GM12878 (cell line): ENCODE measurements around the gene ATG5. TPM values are rescaled to one million over a fixed set of nuclear protein-coding genes. Genes with fewer than 3 reads are reported as not detected.
A peak's percentile ranks its signal among the peaks of the same experiment; 100 is the strongest.

Source experiments
- ATAC-seq: fragments of 200-7000 bp; cut with Tn5 transposase; 3 replicates; pipeline ENCODE4 v1.9.1; 2020; ENCODE audit warnings: mild to moderate bottlenecking, moderate library complexity
- BruUV-seq: library from RNA; stranded (reverse); fragments of 400-500 nt; replicated peaks from 2 replicates; lab custom pipeline; 2021; lab: Mats Ljungman, UMichigan
- CTCF ChIA-PET: fragments of 300-600 bp; sonication (Branson Sonifier 250); formaldehyde crosslinking; extraction: SDS; loops from one replicate; lab custom pipeline; 2021; ENCODE audit warnings: inconsistent platforms; lab: Yijun Ruan, JAX
- POLR2A ChIA-PET: fragments of 350-600 bp; formaldehyde crosslinking; extraction: SDS; loops from one replicate; lab custom pipeline; 2021; ENCODE audit warnings: inconsistent platforms; lab: Charles Lee
- RAD21 ChIA-PET: fragments of 300-600 bp; sonication (Branson Sonifier 250); formaldehyde crosslinking; loops from one replicate; lab custom pipeline; 2023; ENCODE audit warnings: antibody characterized with exemption; ENCODE audit not compliant: unreplicated experiment; lab: Charles Lee
- SMC1A ChIA-PET: fragments of 300-600 bp; sonication (Branson Sonifier 250); formaldehyde crosslinking; loops from one replicate; lab custom pipeline; 2023; ENCODE audit not compliant: unreplicated experiment, uncharacterized antibody; lab: Charles Lee
- DNase-seq: peaks from one replicate; pipeline ENCODE4 v3.0.0-alpha.2; 2011; ENCODE audit warnings: low read depth, low spot score
- FAIRE-seq: peaks from 3 replicates; lab custom pipeline; 2011; peaks lifted over from hg19 to GRCh38; lab: Jason Lieb, UNC
- H2AFZ ChIP-seq: 2 replicates; pipeline ENCODE4 v1.6.0; 2011; ENCODE audit warnings: low read depth, low read length, control low read depth; ENCODE audit not compliant: control insufficient read depth
- H3K27ac ChIP-seq: 2 replicates; pipeline ENCODE4 v1.5.1; 2011; ENCODE audit warnings: control low read depth; ENCODE audit not compliant: control insufficient read depth, insufficient read depth
- H3K27me3 ChIP-seq, 2 experiments: replicated peaks in 1 of 2; 2 replicates each; pipeline versions ENCODE4 v1.6.0 to v1.6.1; 2011; ENCODE audit warnings: low read length in 1 of 2; ENCODE audit not compliant: control insufficient read depth in 2 of 2, insufficient read depth in 2 of 2
- H3K36me3 ChIP-seq, 2 experiments: 2 replicates each; pipeline ENCODE4 v1.5.1; 2011; ENCODE audit warnings: low read length in 1 of 2; ENCODE audit not compliant: control insufficient read depth in 2 of 2, insufficient read depth in 2 of 2
- H3K4me1 ChIP-seq: 2 replicates; pipeline ENCODE4 v1.6.1; 2011; ENCODE audit warnings: mild to moderate bottlenecking, low read length, moderate library complexity, mixed read lengths; ENCODE audit not compliant: control insufficient read depth, insufficient read depth
- H3K4me2 ChIP-seq: 2 replicates; pipeline ENCODE4 v1.6.0; 2011; ENCODE audit warnings: control low read depth; ENCODE audit not compliant: control insufficient read depth, insufficient read depth
- H3K4me3 ChIP-seq: fragments of 200-600 bp; sonication (generic); 2 replicates; pipeline ENCODE4 v1.5.1; 2016
- H3K79me2 ChIP-seq: 2 replicates; pipeline ENCODE4 v1.6.0; 2011; ENCODE audit warnings: low read length; ENCODE audit not compliant: control insufficient read depth, insufficient read depth
- H3K9ac ChIP-seq: 2 replicates; pipeline ENCODE4 v1.8.0; 2011; ENCODE audit warnings: low read length, control low read depth, mixed read lengths; ENCODE audit not compliant: control insufficient read depth, insufficient read depth
- H3K9me3 ChIP-seq: replicated peaks from 3 replicates; pipeline ENCODE4 v1.5.1; 2011; ENCODE audit warnings: mild to moderate bottlenecking, low read length; ENCODE audit not compliant: control insufficient read depth, insufficient read depth
- H4K20me1 ChIP-seq: 2 replicates; pipeline ENCODE4 v1.6.0; 2011; ENCODE audit not compliant: control insufficient read depth, insufficient read depth
- BCL11A ChIP-seq: IDR thresholded peaks from 2 replicates; pipeline ENCODE4 v1.6.1; 2011; ENCODE audit warnings: low read depth, low read length
- BRCA1 ChIP-seq: IDR thresholded peaks from 2 replicates; pipeline ENCODE4 v1.6.1; 2011; ENCODE audit warnings: low read depth, low read length, improper control_type of control experiment
- CEBPB ChIP-seq, 2 experiments: fragments of 150-350 bp in 1 of 2; IDR thresholded peaks; 2 replicates each; pipeline ENCODE4 v1.6.1; 2012 to 2014; ENCODE audit warnings: low read depth in 2 of 2, low read length in 2 of 2, borderline replicate concordance in 1 of 2, inconsistent platforms in 1 of 2
- CHD2 ChIP-seq: IDR thresholded peaks from 2 replicates; pipeline ENCODE4 v1.6.1; 2011; ENCODE audit warnings: low read depth, low read length, improper control_type of control experiment, borderline replicate concordance
- DPF2 ChIP-seq: fragments of 450-650 bp; IDR thresholded peaks from 2 replicates; pipeline ENCODE4 v1.6.1; 2017; ENCODE audit warnings: mild to moderate bottlenecking
- FOXK2 ChIP-seq: fragments of 450-650 bp; IDR thresholded peaks from 2 replicates; pipeline ENCODE4 v1.6.1; 2017; ENCODE audit warnings: mild to moderate bottlenecking, moderate library complexity
- HSF1 ChIP-seq: fragments of 150-350 bp; IDR thresholded peaks from 2 replicates; pipeline ENCODE4 v1.6.1; 2014; ENCODE audit warnings: mild to moderate bottlenecking, low read depth, low read length
- LARP7 ChIP-seq: fragments of 450-650 bp; IDR thresholded peaks from 2 replicates; pipeline ENCODE4 v1.6.1; 2017; ENCODE audit warnings: mild to moderate bottlenecking
- MAX ChIP-seq: IDR thresholded peaks from 2 replicates; pipeline ENCODE4 v1.6.1; 2012; ENCODE audit warnings: low read depth, low read length, improper control_type of control experiment
- MEF2B ChIP-seq: fragments of 450-650 bp; IDR thresholded peaks from 2 replicates; pipeline ENCODE4 v1.6.1; 2018; ENCODE audit warnings: mild to moderate bottlenecking, moderate library complexity; ENCODE audit not compliant: partially characterized antibody, poor library complexity, severe bottlenecking
- MXI1 ChIP-seq: fragments of 150-350 bp; IDR thresholded peaks from 2 replicates; pipeline ENCODE4 v1.6.1; 2011; ENCODE audit warnings: low read depth, mild to moderate bottlenecking, inconsistent platforms, low read length, improper control_type of control experiment
- NFYA ChIP-seq: IDR thresholded peaks from 2 replicates; pipeline ENCODE4 v1.6.1; 2011; ENCODE audit warnings: low read depth, mild to moderate bottlenecking, low read length, improper control_type of control experiment, borderline replicate concordance
- NFYB ChIP-seq: IDR thresholded peaks from 2 replicates; pipeline ENCODE4 v1.6.1; 2011; ENCODE audit warnings: low read depth, mild to moderate bottlenecking, low read length, improper control_type of control experiment, moderate library complexity; ENCODE audit not compliant: insufficient read depth
- NR2C1 ChIP-seq: fragments of 450-650 bp; IDR thresholded peaks from 2 replicates; pipeline ENCODE4 v1.6.1; 2017; ENCODE audit warnings: antibody characterized with exemption, mild to moderate bottlenecking, moderate library complexity
- NR2F1 ChIP-seq: fragments of 450-650 bp; conservative IDR thresholded peaks from 2 replicates; pipeline ENCODE4 v1.6.1; 2017; ENCODE audit warnings: mild to moderate bottlenecking
- RUNX3 ChIP-seq: IDR thresholded peaks from 2 replicates; pipeline ENCODE4 v1.6.1; 2012; ENCODE audit warnings: low read length, inconsistent platforms
- TARDBP ChIP-seq: IDR thresholded peaks from 2 replicates; pipeline ENCODE4 v1.6.1; 2016; ENCODE audit warnings: borderline replicate concordance
- YY1 ChIP-seq: IDR thresholded peaks from 2 replicates; pipeline ENCODE4 v1.6.1; 2011; ENCODE audit warnings: low read depth, mild to moderate bottlenecking, low read length
- ZZZ3 ChIP-seq: IDR thresholded peaks from 2 replicates; pipeline ENCODE4 v1.6.1; 2011; ENCODE audit warnings: low read depth; ENCODE audit not compliant: control insufficient read depth, insufficient read length
- WGBS: methylation state at CpG from one replicate; pipeline ENCODE4 v1.1.6; 2016; ENCODE audit warnings: low lambda C conversion rate; ENCODE audit not compliant: insufficient replicate concordance, insufficient coverage; ENCODE audit errors: missing lambda C conversion rate; 5-methylcytosine and 5-hydroxymethylcytosine counted together
- in situ Hi-C: fragments of 300-500 bp; cut with MboI; formaldehyde crosslinking; loops from 9 replicates; pipeline ENCODE4 v1.14.3; 2018; ENCODE audit warnings: mixed read lengths
- intact Hi-C: fragments of 100-400 bp; cut with micrococcal nuclease; formaldehyde crosslinking; loops from one replicate; pipeline ENCODE4 v1.14.2; 2022; ENCODE audit not compliant: unreplicated experiment
- polyA plus RNA-seq, 11 experiments: library from polyadenylated mRNA; depleted of rRNA in 4 of 11; unstranded in 6 of 11; stranded (reverse) in 5 of 11; fragments of >200 nt; fragmentation: Nextera tagmentation in 4 of 11; fragmentation: Illumina TruSeq in 1 of 11; extraction: Ambion mirVana in 4 of 11; extraction: Trizol in 1 of 11; gene quantifications; 1 replicate in 1 of 11; 2 replicates in 10 of 11; pipeline versions ENCODE4 v1.2.1 to v1.2.3, GENCODE V29; 2011 to 2016; ENCODE audit warnings: inconsistent platforms in 2 of 11, missing spikeins in 2 of 11, low read depth in 1 of 11
- total RNA-seq, 4 experiments: library from RNA; depleted of rRNA in 3 of 4; stranded (reverse); fragments of >200 nt in 3 of 4; fragmentation: Illumina TruSeq in 1 of 4; extraction: Trizol in 1 of 4; gene quantifications; 2 replicates each; pipeline versions ENCODE4 v1.2.1 to v1.2.3, GENCODE V29; 2013 to 2021

The ATG5 gene
- total and polyA plus RNA-seq, 10 of the 15 experiments (the other 5 are each of a cell fraction or from before 2014, with no cell fraction given) = 12.9 to 51.8 (median 23.9) TPM

GRCh38 chr6:106247293-106247692 lies 78.3 kb downstream of the ATG5 start:
- H3K4me2 ChIP-seq = peak overlapping the region; percentile 31
- no peak overlapping the region for H3K9ac ChIP-seq
- CTCF ChIA-PET = no interaction called here
- H3K27ac ChIP-seq = peak overlapping the region; percentile 49
- WGBS = 2% methylated on average over 3 of the region's 3 CpGs
- no peaks in the 10 kb centered on the region for H4K20me1 ChIP-seq
- H2AFZ ChIP-seq = no peak overlapping the region
- SMC1A ChIA-PET = interaction anchor here (1.6 kb wide), 1 partner anchor 21 kb away, joined by 4 read pairs; no protein-coding TSS in a partner anchor
- H3K36me3 ChIP-seq = no peaks in the 10 kb centered on the region; a peak in 1 of 4 replicates
- POLR2A ChIA-PET = no interaction called here
- H3K4me1 ChIP-seq = peaks cover 27% of the 10 kb centered on the region
- BruUV-seq = no TSS peak
- in situ Hi-C loops (no loop called here), intact Hi-C loops (no loop called here)
- ATAC-seq (peak; percentile 29), FAIRE-seq (no peak), DNase-seq (peak; percentile 24)
- H3K27me3 ChIP-seq = no peaks in the 10 kb centered on the region
- H3K9me3 ChIP-seq = no peaks in the 10 kb centered on the region; the same call in 2 of the 3 replicates
- H3K4me3 ChIP-seq = no peak overlapping the region
- TF ChIP-seq FOXK2 (no peak), NFYA (no peak), MAX (no peak), DPF2 (no peak), RUNX3 (peak; percentile 54), NR2F1 (0 out of 2 replicates have a peak, but pooled peaks have one; percentile 21), TARDBP (no peak), BRCA1 (no peak), LARP7 (no peak), YY1 (no peak), CEBPB (IDR thresholded peaks at IDR 0.05; ENCODE audit: borderline replicate concordance in 1 of 2, low read depth in 2 of 2, low read length in 2 of 2) (no peak), HSF1 (no peak), BCL11A (no peak), MEF2B (peak; percentile 35), MXI1 (no peak), NR2C1 (no peak), ZZZ3 (no peak), NFYB (no peak), CHD2 (no peak)
- RAD21 ChIA-PET = no interaction called here
- no peaks in the 10 kb centered on the region; the same call in none of the 2 replicates for H3K79me2 ChIP-seq
